Peyer's patch (tissue), 4 donors: ENCODE measurements around the gene COL6A5.

Experiments used
- CTCF ChIP-seq, 6 experiments: fragments of 450-650 bp in 4 of 6; fragments of 200-600 bp in 2 of 6; sonication (generic) in 1 of 6; IDR thresholded peaks; one replicate each; pipeline ENCODE4 v1.5.1; 2017 to 2019; ENCODE audit warnings: antibody characterized with exemption in 6 of 6, mild to moderate bottlenecking in 3 of 6, moderate library complexity in 1 of 6
- POLR2A ChIP-seq, 2 donors: fragments of 450-650 bp; IDR thresholded peaks; one replicate each; pipeline ENCODE4 v1.5.1; 2017; ENCODE audit warnings: antibody characterized with exemption in 2 of 2, mild to moderate bottlenecking in 2 of 2, moderate library complexity in 2 of 2

GRCh38 chr3:130506031-130506430, 160.6 kb downstream of the COL6A5 start:
- no peak for TF ChIP-seq POLR2A (IDR thresholded peaks at IDR 0.05)
- TF ChIP-seq CTCF (IDR thresholded peaks at IDR 0.05) = no peak
